PC-9 (cell line): ENCODE results near the gene SHC3.

Source experiments
- CTCF ChIP-seq: fragments of 200-600 bp; sonication (generic); conservative IDR thresholded peaks from 2 replicates; pipeline ENCODE4 v1.6.1; 2017; ENCODE audit warnings: mixed run types, antibody characterized with exemption, mild to moderate bottlenecking, moderate library complexity
- EZH2 ChIP-seq: fragments of 200-600 bp; sonication (generic); IDR thresholded peaks from 2 replicates; pipeline ENCODE4 v1.8.0; 2017; ENCODE audit warnings: antibody characterized with exemption, low read depth

- TF ChIP-seq CTCF (no peak), EZH2 (no peak)
Measured at GRCh38 chr9:89006996-89007967, 171.3 kb downstream of the SHC3 start.
